ENCODE results near the gene FREM3.

- TF ChIP-seq CTCF (IDR thresholded peaks at IDR 0.05) = no peak
- no peak for TF ChIP-seq EZH2 (IDR thresholded peaks at IDR 0.05)
- no peak for TF ChIP-seq EZH2phosphoT487 (IDR thresholded peaks at IDR 0.05)
Measured at GRCh38 chr4:143585548-143585947, 114.9 kb downstream of the FREM3 start.
